HG03175 (cell line): ENCODE data around the gene GABPB2.

Source experiments
- ATAC-seq: cut with Tn5 transposase; IDR thresholded peaks from one replicate; pipeline ENCODE4 v1.9.1; 2021; ENCODE audit warnings: mild to moderate bottlenecking, moderate library complexity; ENCODE audit not compliant: unreplicated experiment

Gene GABPB2

DNA sequence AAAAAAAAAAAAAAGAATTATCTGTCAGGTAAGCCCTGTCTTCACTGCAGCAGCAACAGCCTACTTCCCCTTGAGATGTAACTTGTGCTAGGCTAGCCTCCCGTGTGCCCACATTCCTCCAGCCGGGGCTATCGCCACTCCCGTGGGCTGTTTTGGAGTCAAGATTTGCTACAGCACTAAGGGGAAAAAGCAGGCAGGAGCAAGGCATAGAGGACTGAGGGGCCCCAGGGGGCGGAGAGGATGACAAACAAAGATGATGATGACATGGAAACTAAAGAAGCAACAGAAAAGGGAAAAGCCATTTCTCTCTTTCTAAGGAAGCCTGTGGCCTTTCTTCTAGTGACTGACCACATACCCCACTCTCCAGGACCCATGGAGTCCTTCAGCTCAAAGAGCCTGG, 87.8 kb downstream of the GABPB2 start:
- ATAC-seq: no peak

DNA sequence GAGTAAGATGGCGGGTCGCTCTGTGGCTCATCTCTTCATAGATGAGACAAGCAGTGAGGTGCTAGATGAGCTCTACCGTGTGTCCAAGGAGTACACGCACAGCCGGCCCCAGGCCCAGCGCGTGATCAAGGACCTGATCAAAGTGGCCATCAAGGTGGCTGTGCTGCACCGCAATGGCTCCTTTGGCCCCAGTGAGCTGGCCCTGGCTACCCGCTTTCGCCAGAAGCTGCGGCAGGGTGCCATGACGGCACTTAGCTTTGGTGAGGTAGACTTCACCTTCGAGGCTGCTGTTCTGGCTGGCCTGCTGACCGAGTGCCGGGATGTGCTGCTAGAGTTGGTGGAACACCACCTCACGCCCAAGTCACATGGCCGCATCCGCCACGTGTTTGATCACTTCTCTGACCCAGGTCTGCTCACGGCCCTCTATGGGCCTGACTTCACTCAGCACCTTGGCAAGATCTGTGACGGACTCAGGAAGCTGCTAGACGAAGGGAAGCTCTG, 88.2 kb downstream of the GABPB2 start:
- ATAC-seq: no peak

DNA sequence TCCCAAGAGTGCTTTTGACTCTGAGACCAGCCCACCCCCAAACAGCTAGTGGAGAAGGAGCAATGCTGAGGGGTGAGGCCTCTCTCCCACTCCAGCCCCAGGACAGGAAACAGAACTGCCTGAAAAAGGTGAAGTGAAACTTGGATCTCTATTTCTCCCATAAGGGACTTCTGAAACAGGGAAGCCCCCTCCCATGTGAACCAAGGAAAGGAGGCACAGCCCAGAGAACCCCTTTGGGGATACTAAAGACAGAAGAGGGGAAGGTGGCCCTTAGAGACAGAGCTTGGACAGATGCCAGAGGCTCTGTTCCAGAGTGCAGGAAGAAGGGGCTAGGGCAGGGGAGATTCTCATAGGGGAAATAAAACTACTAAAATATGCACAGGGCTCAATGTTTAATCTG, 88.8 kb downstream of the GABPB2 start:
- no peak for ATAC-seq

DNA sequence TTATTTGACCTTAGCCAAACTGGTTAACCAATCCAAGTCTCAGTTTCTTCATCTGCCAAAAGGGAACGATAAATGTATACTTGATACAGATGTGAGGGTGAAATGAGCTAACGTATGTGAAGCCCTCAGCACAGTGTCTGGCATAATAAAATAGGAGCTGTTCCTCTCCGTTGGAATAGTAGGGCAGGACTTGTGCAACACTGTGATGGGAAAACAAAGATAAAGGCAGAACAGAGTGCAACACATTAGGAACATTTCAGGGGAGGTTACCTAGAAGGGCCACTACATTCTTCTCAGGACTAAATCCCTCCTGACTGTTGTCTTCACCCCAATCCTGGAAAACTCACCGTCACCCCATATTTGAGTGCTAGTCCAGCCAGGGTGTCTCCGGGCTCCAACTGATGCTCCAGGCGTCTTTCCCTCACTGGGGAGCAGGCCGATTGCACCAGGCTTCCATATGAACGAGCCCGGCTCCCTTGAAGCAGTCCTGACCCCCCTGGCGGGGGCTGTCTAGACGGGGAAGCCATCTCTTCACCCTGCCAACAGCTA, 94.2 kb downstream of the GABPB2 start:
- no peak for ATAC-seq

DNA sequence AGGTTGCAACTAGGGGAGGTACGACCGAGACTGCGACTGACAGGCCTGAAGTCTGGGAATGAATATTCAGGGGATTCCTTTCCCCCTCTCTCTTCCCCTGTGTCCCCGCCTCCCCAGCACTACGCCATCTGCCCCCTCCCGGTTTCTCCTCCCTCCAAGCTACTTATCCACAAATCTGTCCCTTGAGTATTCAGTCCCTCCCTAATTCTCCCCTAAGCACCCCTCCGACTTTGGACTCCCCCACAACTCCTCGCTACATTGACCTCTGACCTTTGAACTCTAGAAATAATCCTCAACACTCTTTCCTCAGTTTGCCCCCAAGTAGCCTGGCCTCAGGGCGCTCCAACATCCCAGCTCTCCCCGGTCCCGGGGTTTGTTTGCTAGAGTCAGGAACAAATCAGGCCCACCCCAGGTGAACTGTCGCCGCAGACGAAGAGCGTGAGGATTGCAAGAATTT, 94.7 kb downstream of the GABPB2 start:
- ATAC-seq: peak; percentile 16

DNA sequence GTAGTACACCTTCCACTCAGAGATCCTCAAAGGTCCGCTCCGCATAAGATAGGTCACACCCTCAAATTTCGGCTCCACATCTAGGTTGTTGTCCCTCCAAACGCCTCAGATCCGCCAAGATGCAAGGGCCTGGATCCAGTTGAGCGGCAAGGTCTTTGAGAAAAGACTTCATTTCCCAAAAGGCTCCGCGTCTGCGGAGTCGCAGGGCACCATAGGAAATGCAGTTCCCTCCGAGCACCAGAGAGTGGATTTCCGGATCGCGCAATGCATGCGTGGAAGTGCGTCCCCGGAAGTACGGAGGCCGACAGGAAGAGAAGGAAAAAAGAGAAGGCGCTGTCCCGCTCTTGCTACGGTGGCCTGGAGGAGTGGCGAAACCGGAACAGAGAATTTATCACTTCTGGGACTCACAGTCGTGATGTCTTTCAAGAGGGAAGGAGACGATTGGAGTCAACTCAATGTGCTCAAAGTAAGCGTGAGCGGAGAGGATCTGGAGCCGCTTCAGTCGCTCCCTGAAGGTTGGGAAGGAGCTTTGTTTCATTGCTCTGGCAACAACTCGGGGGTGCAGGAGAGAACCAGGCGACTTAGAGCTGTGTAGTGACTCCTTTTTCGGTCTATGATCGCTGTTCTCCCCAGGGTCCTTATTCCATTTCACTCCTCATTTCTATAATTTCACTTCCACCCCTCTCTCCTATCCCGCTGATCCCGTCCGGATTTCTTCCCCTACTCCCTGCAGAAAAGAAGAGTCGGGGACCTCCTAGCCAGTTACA, 95.4 kb downstream of the GABPB2 start, which contains the start of the genes LYSMD1 and SCNM1:
LYSMD1 (minus strand) TSS at position 165 of the 767 bp plus-strand sequence. CDS start 644 bp downstream, outside the sequence.
SCNM1 (plus strand) TSS at position 407 of the 767 bp plus-strand sequence; CDS start at position 416, 9 bp downstream.
- peak; percentile 92 for ATAC-seq

DNA sequence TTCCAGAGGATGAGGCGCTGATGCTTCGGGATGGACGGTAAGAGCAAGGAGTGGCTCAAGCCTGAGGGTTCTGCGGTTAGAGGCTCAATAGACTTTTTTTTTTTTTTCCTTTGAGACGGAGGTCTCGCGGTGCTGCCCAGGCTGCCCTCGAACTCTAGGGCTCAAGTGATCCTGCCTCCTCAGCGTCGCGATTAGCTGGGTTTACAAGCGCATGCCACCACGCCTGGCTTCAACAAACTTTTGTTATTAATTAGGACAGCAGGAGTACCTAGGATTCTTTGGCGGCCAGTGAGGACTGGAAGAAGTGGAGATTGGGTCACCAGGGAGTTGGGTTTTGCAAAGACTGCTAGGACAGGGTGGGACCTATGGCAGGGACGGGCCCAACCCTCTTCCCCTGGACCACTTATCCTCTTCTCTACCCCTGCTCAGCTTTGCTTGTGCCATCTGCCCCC, 96.0 kb downstream of the GABPB2 start:
- no peak for ATAC-seq

DNA sequence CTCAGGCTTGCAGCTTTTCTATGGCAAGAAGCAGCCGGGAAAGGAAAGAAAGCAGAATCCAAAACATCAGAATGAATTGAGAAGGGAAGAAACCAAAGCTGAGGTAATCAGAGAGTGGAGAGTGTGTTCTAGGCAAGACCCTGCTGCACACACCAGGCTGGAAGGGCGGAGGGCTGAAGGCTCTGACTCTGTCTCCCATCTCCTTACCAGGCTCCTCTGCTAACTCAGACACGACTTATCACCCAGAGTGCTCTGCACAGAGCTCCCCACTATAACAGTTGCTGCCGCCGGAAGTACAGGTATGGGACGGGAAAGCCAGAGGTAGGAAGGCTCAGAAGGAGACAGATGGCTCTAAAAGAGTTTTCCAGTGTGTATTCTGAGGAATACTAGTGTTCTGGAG, 96.6 kb downstream of the GABPB2 start:
- no peak for ATAC-seq

DNA sequence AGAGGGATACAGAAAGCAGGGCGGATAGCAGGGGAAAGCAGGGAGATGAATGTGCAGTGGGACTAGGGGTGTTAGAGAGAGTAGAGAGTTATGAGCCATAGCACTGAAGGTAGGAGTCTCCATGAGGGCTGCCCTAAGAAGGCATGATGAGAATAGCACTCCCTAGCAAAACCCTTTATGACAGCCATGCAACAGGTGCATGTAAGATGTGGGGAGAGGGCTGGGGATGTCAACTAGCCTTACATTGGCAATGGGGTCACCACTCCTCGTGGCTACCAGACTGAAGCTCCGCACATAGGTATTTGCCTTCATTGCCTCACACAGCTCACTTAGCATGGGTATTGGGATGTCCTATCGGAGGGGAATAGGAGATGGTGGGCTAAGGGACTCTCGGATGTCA, 100.6 kb downstream of the GABPB2 start:
- no peak for ATAC-seq
